ENCODE results near the gene MICU1.
"Not testable (repeated sequence)": the region's sequence is repeated elsewhere in the genome, so short reads cannot be mapped to it uniquely, and the experiment has no call there.

Gene MICU1, protein sequence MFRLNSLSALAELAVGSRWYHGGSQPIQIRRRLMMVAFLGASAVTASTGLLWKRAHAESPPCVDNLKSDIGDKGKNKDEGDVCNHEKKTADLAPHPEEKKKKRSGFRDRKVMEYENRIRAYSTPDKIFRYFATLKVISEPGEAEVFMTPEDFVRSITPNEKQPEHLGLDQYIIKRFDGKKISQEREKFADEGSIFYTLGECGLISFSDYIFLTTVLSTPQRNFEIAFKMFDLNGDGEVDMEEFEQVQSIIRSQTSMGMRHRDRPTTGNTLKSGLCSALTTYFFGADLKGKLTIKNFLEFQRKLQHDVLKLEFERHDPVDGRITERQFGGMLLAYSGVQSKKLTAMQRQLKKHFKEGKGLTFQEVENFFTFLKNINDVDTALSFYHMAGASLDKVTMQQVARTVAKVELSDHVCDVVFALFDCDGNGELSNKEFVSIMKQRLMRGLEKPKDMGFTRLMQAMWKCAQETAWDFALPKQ

GRCh38 chr10:72625608-72626443, at the start of gene MICU1:
Gene MICU1 (minus strand): TSS chr10:72626079. CDS start chr10:72566793, 59,286 bp downstream.
- in situ Hi-C loops (cut with MboI; ENCODE audit: low sequenced_read_pairs) = no loop called here

- in situ Hi-C loops (cut with MboI; ENCODE audit: low sequenced_read_pairs) = not testable (repeated sequence)
Measured at GRCh38 chr10:72674174-72674573, 48.3 kb upstream of the MICU1 start.

DNA sequence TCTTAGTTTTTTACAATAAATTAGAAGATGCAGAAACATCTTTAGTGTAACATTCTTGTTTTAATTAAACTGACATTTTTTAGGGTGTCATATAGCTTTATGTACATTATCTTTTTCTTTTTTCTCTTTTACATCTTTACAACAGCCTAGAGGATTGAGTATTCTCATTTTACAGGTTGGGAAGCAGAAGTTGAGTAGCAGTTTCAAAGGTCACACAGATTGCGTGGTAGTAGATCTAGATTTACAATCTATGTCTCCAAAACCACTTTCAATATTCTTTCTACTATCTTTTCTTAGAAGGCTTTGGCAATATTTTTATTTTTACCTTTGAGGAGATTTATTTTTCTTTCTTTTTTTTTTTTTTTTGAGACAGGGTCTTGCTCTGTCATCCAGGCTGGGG, 47.4 kb upstream of the MICU1 start:
- in situ Hi-C loops (cut with MboI; ENCODE audit: low sequenced_read_pairs) = no loop called here

DNA sequence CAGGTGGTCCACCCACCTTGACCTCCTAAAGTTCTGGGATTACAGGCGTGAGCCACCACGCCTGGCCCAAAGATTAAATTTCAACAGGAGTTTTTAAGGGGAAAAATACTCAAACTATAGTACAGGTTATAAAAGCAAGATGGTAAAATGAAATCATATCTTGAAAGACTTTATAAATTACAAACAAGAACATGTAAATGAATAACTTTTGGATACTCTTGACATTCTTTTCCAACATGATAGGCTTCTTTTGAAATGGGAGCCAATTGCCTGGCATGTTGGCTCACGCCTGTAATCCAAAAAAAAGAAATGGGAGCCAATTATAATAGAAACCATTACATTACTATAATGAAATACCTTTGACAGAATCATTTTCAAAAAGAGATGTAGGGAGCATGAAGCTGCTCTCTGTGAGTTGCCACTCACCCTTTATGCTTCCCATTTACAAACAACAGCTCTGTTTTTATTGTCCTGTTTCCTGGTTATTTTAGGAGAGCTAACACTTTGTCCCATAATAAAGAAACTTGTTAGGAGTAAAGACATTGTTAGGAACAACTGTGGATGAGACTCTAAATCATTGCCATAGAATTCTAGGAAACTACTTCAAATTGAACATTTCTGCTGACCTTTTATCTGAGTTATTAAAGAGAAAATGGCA, 41.5 kb upstream of the MICU1 start:
- in situ Hi-C loops (cut with MboI; ENCODE audit: low sequenced_read_pairs) = no loop called here

GRCh38 chr10:72665925-72666324, 40.0 kb upstream of the MICU1 start:
- in situ Hi-C loops (cut with MboI; ENCODE audit: low sequenced_read_pairs) = no loop called here

- in situ Hi-C loops (cut with MboI; ENCODE audit: low sequenced_read_pairs) = no loop called here
Measured at GRCh38 chr10:72663971-72664370, 38.1 kb upstream of the MICU1 start.

DNA sequence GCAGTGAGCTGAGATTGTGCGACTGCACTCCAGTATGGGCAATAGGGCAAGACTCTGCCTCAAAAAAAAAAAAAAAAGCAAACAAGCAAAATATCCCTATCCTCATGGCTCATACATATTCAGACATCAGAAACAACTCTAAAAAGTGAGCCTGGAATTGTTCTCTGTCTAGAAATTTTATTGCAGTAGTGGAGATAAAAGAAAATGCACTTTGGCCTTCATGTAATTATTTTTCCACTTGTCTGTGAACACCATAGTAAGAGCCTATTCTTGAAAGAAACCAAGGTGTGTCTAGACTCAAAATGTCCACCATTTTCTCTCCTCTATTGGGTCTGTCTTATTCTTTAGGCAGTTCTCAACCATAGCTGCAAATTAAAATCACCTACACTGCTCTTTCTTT, 35.6 kb upstream of the MICU1 start:
- in situ Hi-C loops (cut with MboI; ENCODE audit: low sequenced_read_pairs) = no loop called here

- in situ Hi-C loops (cut with MboI; ENCODE audit: low sequenced_read_pairs) = no loop called here
Measured at GRCh38 chr10:72660220-72660619, 34.3 kb upstream of the MICU1 start.

GRCh38 chr10:72659694-72660093, 33.8 kb upstream of the MICU1 start:
- in situ Hi-C loops (cut with MboI; ENCODE audit: low sequenced_read_pairs) = no loop called here

- in situ Hi-C loops (cut with MboI; ENCODE audit: low sequenced_read_pairs) = no loop called here
Measured at GRCh38 chr10:72658696-72659400, 33.0 kb upstream of the MICU1 start.

GRCh38 chr10:72654720-72655119, 28.8 kb upstream of the MICU1 start:
- in situ Hi-C loops (cut with MboI; ENCODE audit: low sequenced_read_pairs) = no loop called here

DNA sequence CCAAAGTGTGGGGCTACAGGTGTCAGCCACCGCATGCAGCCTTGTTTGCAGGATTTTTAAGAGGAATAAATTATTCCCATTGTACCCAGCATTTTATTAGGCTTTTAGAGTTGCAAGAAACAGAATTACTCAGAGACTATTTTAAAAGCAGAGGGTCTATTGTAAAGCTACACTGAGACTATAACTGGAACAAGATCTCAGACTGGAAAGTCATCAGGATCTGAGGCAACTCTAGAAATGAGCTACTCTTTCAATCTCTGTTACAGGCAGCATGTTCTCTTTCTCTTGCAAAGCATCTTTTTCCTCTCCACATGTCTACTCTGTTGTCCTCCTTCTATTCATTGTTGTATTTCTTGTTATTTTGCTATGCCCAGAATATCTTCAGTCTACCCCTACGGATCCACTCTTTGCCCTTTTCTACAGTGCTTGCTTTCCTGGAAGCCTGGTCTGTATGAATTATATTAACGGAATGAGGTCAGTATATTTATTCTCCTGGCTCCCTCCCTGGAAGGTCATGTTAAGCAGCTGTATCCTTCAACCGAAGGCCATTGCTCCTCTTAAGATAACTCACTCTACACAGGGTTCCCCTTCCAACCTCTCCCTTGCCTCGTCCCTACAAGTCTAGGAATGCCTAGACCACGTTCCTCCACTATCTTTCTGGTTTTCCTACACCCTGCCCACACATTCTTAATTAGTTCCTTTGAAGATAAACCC, 27.7 kb upstream of the MICU1 start:
- in situ Hi-C loops (cut with MboI; ENCODE audit: low sequenced_read_pairs) = no loop called here

GRCh38 chr10:72649291-72649690, 23.4 kb upstream of the MICU1 start:
- in situ Hi-C loops (cut with MboI; ENCODE audit: low sequenced_read_pairs) = no loop called here

DNA sequence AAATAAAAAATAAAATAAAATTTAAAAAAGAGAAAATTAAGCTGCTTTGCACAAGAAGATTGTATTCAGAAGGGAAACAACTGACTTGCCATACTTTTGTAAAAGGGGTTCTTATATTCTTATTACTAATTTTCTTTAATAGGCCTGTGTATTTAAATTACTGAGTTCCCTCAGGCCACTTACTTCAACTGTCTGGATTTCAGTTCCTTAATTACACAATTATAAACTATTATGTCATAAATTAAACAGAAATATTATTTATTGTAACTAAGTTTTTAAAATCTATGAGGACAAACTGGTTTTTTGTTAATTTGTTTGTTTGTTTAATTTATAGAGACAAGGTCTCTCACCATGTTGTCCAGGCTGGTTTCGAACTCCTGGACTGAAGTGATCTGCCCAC, 22.4 kb upstream of the MICU1 start:
- in situ Hi-C loops (cut with MboI; ENCODE audit: low sequenced_read_pairs) = no loop called here

DNA sequence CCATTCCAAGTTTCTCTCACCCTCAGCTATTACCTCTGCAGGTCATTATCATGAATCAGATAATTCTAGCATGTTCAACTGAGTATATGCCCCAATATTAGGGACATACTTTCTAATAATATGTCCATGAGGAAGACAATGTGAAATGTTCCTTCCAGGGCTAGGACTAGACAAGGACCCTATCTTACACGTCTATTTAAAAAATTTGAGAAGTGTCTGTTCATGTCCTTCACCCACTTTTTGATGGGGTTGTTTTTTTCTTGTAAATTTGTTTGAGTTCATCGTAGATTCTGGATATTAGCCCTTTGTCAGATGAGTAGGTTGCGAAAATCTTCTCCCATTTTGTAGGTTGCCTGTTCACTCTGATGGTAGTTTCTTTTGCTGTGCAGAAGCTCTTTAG, 21.1 kb upstream of the MICU1 start:
- in situ Hi-C loops (cut with MboI; ENCODE audit: low sequenced_read_pairs) = not testable (repeated sequence)

GRCh38 chr10:72645263-72645858, 19.5 kb upstream of the MICU1 start:
- in situ Hi-C loops (cut with MboI; ENCODE audit: low sequenced_read_pairs) = no loop called here

DNA sequence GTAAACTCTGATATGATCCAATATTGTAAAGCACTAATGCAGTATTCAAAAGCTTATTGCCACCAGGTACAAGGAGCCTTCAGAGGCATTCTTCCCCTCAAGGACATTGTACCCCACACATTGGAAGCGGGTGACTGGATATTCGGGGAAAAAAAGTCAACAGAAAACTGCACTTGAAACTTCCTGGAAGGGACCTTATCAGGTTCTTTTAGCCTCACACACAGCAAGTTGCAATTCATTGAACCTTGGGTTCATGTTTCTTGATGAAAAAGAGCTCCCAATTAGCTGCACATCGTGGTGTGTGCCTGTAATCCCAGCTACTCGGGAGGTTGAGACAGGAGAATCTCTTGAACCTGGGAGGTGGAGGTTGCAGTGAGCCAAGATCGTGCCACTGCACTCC, 16.4 kb upstream of the MICU1 start:
- in situ Hi-C loops (cut with MboI; ENCODE audit: low sequenced_read_pairs) = no loop called here

- in situ Hi-C loops (cut with MboI; ENCODE audit: low sequenced_read_pairs) = no loop called here
Measured at GRCh38 chr10:72639441-72639873, 13.6 kb upstream of the MICU1 start.

DNA sequence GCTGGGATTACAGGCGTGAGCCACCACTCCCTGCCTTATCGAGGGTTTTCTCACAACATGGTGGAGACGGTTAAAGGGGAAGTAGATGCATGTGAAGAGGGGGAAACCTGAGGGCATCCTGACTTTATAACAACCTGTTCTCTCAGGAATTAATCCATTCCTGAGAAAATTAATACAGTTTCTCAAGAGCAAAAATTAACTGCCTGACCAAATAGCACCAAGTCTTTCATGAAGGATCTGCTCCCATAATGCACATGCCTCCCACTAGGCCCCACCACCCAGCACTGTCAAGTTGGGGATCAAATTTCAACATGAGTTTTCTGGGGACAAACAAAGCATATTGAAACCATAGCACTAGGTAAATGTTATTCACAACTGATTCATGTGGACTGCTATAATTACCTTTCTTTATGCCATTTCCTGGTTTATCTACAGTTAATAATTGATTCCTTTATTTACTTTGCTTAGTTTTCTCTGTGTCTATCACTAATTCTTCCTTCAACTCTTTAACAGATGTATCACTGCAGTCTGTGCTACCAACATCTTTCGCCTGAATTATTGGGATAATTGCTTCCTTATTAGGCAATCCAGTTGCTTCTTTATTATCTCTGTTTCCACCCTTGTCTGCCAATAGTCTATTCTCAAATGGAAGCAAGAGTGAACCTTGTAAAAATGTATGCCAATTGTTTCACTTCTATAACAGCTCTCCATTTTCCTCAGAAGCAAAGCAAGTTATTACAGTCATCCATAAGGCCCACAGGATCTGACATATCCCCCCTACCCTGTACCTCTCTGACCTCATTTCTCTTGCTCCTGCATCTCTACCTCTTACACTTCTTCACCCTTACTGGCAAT, 12.9 kb upstream of the MICU1 start:
- in situ Hi-C loops (cut with MboI; ENCODE audit: low sequenced_read_pairs) = no loop called here

Measured in HL-60/S4 (cell line).